Panc1 (cell line): ENCODE measurements around the gene PFKM. TPM values are rescaled to one million over a fixed set of nuclear protein-coding genes. Genes with fewer than 3 reads are reported as not detected.

Experiments used
- ATAC-seq: fragments of 200-7000 bp; cut with Tn5 transposase; 2 replicates; pipeline ENCODE4 v1.9.1; 2020; ENCODE audit warnings: mild to moderate bottlenecking, moderate library complexity
- BruUV-seq: library from RNA; stranded (reverse); fragments of 400-500 nt; replicated peaks from 2 replicates; lab custom pipeline; 2021; lab: Mats Ljungman, UMichigan
- CTCF ChIA-PET: fragments of 300-600 bp; sonication (Branson Sonifier 250); formaldehyde crosslinking; loops from one replicate; lab custom pipeline; 2022; ENCODE audit warnings: antibody characterized with exemption; lab: Charles Lee
- POLR2A ChIA-PET: fragments of 300-600 bp; sonication (Branson Sonifier 250); formaldehyde crosslinking; loops from one replicate; lab custom pipeline; 2022; ENCODE audit warnings: antibody characterized with exemption; lab: Charles Lee
- DNase-seq: peaks from one replicate; pipeline ENCODE4 v3.0.0-alpha.2; 2010; ENCODE audit warnings: low read depth, low spot score
- H3K27ac ChIP-seq: 2 replicates; pipeline ENCODE4 v1.5.1; 2011; ENCODE audit warnings: mild to moderate bottlenecking, low read length, inconsistent platforms
- H3K27me3 ChIP-seq: fragments of 200-500 bp; sonication (Bioruptor generic); 2 replicates; pipeline ENCODE4 v1.6.0; 2014; ENCODE audit warnings: low read length, inconsistent platforms; ENCODE audit not compliant: control insufficient read depth, insufficient read depth
- H3K36me3 ChIP-seq: fragments of 200-500 bp; sonication (Bioruptor generic); 2 replicates; pipeline ENCODE4 v1.5.1; 2014; ENCODE audit warnings: inconsistent platforms, mild to moderate bottlenecking, low read length, moderate library complexity; ENCODE audit not compliant: control insufficient read depth, insufficient read depth
- H3K4me1 ChIP-seq: 2 replicates; pipeline ENCODE4 v1.5.1; 2011; ENCODE audit warnings: inconsistent platforms, mild to moderate bottlenecking, low read length, moderate library complexity; ENCODE audit not compliant: control insufficient read depth, insufficient read depth
- H3K4me3 ChIP-seq, 2 experiments: 2 replicates each; pipeline ENCODE4 v1.5.1; 2011 to 2012; ENCODE audit warnings: low read depth in 2 of 2, low read length in 2 of 2, mild to moderate bottlenecking in 2 of 2, inconsistent platforms in 1 of 2, moderate library complexity in 1 of 2
- H3K9me3 ChIP-seq: fragments of 200-500 bp; sonication (Bioruptor generic); 2 replicates; pipeline ENCODE4 v1.5.1; 2014; ENCODE audit warnings: low read depth, mild to moderate bottlenecking, inconsistent platforms, low read length, moderate library complexity; ENCODE audit not compliant: control insufficient read depth, insufficient read depth
- POLR2AphosphoS5 ChIP-seq: IDR thresholded peaks from 2 replicates; pipeline ENCODE4 v1.6.1; 2012; ENCODE audit warnings: mild to moderate bottlenecking, low read depth, low read length, moderate library complexity
- SIN3A ChIP-seq: IDR thresholded peaks from 2 replicates; pipeline ENCODE4 v1.6.1; 2012; ENCODE audit warnings: low read depth, mild to moderate bottlenecking, low read length, moderate library complexity, borderline replicate concordance; ENCODE audit not compliant: insufficient read depth
- TCF7L2 ChIP-seq: IDR thresholded peaks from 2 replicates; pipeline ENCODE4 v1.6.1; 2011; ENCODE audit warnings: mild to moderate bottlenecking, low read depth, low read length, inconsistent platforms
- in situ Hi-C: cut with HindIII; loops from 2 replicates; pipeline ENCODE4 v1.10.0; 2016; ENCODE audit warnings: low sequenced_read_pairs, low pct_unique_long_range_greater_than_20kb
- intact Hi-C: fragments of 100-400 bp; cut with micrococcal nuclease; formaldehyde crosslinking; loops from one replicate; pipeline ENCODE4 v1.10.0; 2022; ENCODE audit not compliant: unreplicated experiment
- total RNA-seq: library from RNA; stranded (reverse); gene quantifications from one replicate; pipeline ENCODE4 v1.2.1, GENCODE V29; 2021; ENCODE audit not compliant: unreplicated experiment
- TF ChIP-seq, protein P1 (sequence below): fragments of 450-650 bp; IDR thresholded peaks from 2 replicates; pipeline ENCODE4 v1.5.1; 2017; ENCODE audit warnings: mild to moderate bottlenecking
- TF ChIP-seq, protein P2 (sequence below), 2 experiments: IDR thresholded peaks; 2 replicates each; pipeline ENCODE4 v1.6.1; 2011 to 2012; ENCODE audit warnings: low read depth in 2 of 2, control low read depth in 1 of 2, low read length in 1 of 2, mild to moderate bottlenecking in 1 of 2, moderate library complexity in 1 of 2; ENCODE audit not compliant: insufficient read depth in 1 of 2

The PFKM gene
- total RNA-seq, 1 experiment from 2014 or later: 56.1 TPM

DNA sequence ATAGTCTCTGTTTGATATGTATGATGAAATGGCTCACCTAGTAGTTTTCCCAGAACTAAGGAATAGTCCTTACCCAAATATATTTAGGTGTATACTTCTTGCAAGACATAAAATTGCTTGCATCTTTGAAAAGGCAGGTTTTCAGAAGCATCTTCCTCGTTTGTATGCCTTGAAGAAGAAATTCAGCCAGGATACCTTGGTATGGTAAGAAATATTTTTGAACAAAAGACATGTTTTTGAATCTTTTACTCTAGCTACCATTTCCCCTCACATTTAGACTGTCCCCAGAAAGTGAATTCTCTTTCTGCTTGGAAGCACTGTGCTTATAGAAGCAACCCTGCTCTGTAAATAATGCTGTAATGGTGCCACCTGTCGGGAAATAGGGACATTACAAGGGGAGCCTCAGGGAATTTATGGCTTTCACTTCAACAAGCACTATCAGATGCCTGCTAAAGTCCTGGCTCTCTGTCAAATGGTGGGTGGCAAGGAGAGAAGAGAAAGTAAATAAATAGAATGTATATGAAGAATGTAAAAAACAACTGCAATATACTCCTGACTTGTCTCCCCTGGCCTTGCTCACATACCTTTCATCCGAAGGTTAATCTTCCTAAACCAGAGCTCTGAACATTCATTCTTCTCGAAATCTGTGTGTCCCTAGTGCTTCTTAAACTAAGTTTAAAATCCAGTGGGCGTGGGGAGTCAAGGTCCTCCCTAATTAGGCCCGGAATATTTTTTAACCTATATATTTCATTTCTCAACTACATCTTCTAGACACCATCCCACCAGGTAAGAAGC is 70.4 kb downstream of the PFKM start:
- Histone ChIP-seq H3K27ac (no peak overlapping the region), H3K9me3 (no peaks in the 10 kb centered on the region), H3K36me3 (no peaks in the 10 kb centered on the region; the same call in 1 of the 2 replicates), H3K4me1 (no peaks in the 10 kb centered on the region), H3K4me3 (no peak overlapping the region), H3K27me3 (peaks cover 7% of the 10 kb centered on the region)
- BruUV-seq: no TSS peak
- POLR2A ChIA-PET: no interaction called here
- intact Hi-C loops (no loop called here), in situ Hi-C loops (no loop called here)
- ATAC-seq (peak; percentile 83), DNase-seq (peak; percentile 67)
- TF ChIP-seq, protein P1, sequence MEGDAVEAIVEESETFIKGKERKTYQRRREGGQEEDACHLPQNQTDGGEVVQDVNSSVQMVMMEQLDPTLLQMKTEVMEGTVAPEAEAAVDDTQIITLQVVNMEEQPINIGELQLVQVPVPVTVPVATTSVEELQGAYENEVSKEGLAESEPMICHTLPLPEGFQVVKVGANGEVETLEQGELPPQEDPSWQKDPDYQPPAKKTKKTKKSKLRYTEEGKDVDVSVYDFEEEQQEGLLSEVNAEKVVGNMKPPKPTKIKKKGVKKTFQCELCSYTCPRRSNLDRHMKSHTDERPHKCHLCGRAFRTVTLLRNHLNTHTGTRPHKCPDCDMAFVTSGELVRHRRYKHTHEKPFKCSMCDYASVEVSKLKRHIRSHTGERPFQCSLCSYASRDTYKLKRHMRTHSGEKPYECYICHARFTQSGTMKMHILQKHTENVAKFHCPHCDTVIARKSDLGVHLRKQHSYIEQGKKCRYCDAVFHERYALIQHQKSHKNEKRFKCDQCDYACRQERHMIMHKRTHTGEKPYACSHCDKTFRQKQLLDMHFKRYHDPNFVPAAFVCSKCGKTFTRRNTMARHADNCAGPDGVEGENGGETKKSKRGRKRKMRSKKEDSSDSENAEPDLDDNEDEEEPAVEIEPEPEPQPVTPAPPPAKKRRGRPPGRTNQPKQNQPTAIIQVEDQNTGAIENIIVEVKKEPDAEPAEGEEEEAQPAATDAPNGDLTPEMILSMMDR: peak; percentile 86
- no peak for TF ChIP-seq TCF7L2
- CTCF ChIA-PET: interaction anchor here (0.5 to 0.6 kb wide), 2 partner anchors 19 to 350 kb away, joined by 3 to 7 read pairs; no protein-coding TSS in a partner anchor

DNA sequence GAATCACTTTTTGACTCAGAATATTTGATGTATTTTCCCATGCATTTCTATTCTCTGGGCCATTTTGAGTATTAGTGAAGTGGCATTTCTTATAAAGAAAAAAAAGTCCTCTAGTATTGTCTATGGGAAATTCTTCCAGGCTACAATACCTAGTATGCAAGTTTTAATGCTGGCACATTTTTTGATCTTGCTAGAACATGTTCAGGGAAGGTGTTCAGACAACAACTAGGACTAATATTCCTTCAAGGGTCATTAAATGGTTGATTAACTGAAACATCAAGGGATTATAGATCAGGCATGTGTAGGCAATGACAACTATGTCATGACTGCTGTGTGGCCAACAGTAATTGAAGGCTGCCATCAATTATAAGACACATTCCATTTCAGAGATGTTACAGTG is 71.9 kb downstream of the PFKM start:
- intact Hi-C loops (no loop called here), in situ Hi-C loops (no loop called here)
- TF ChIP-seq SIN3A (no peak), POLR2AphosphoS5 (no peak), TCF7L2 (no peak)
- TF ChIP-seq, protein P2, sequence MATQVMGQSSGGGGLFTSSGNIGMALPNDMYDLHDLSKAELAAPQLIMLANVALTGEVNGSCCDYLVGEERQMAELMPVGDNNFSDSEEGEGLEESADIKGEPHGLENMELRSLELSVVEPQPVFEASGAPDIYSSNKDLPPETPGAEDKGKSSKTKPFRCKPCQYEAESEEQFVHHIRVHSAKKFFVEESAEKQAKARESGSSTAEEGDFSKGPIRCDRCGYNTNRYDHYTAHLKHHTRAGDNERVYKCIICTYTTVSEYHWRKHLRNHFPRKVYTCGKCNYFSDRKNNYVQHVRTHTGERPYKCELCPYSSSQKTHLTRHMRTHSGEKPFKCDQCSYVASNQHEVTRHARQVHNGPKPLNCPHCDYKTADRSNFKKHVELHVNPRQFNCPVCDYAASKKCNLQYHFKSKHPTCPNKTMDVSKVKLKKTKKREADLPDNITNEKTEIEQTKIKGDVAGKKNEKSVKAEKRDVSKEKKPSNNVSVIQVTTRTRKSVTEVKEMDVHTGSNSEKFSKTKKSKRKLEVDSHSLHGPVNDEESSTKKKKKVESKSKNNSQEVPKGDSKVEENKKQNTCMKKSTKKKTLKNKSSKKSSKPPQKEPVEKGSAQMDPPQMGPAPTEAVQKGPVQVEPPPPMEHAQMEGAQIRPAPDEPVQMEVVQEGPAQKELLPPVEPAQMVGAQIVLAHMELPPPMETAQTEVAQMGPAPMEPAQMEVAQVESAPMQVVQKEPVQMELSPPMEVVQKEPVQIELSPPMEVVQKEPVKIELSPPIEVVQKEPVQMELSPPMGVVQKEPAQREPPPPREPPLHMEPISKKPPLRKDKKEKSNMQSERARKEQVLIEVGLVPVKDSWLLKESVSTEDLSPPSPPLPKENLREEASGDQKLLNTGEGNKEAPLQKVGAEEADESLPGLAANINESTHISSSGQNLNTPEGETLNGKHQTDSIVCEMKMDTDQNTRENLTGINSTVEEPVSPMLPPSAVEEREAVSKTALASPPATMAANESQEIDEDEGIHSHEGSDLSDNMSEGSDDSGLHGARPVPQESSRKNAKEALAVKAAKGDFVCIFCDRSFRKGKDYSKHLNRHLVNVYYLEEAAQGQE (IDR thresholded peaks at IDR 0.05; ENCODE audit: insufficient read depth in 1 of 2, low read depth in 2 of 2, low read length in 1 of 2): no peak
- TF ChIP-seq, protein P1: no peak
- H3K4me3 ChIP-seq: no peak overlapping the region
- DNase-seq (no peak), ATAC-seq (no peak)
- no peaks in the 10 kb centered on the region; the same call in 1 of the 2 replicates for H3K36me3 ChIP-seq
- no peaks in the 10 kb centered on the region for H3K4me1 ChIP-seq
- H3K9me3 ChIP-seq: no peaks in the 10 kb centered on the region
- ChIA-PET POLR2A (no interaction called here), CTCF (no interaction called here)
- no TSS peak for BruUV-seq
- peaks cover 5% of the 10 kb centered on the region for H3K27me3 ChIP-seq
- H3K27ac ChIP-seq: no peak overlapping the region
